HG02938 (cell line): ENCODE measurements around the gene BRAT1.
"Not testable (repeated sequence)": the region's sequence is repeated elsewhere in the genome, so short reads cannot be mapped to it uniquely, and the experiment has no call there.

ENCODE experiments used
- ATAC-seq: cut with Tn5 transposase; IDR thresholded peaks from one replicate; pipeline ENCODE4 v1.9.1; 2021; ENCODE audit warnings: mild to moderate bottlenecking, moderate library complexity; ENCODE audit not compliant: unreplicated experiment

Gene BRAT1

GRCh38 chr7:2539031-2539911 lies 16.1 kb downstream of the BRAT1 start:
- ATAC-seq = no peak

- ATAC-seq = no peak
These were observed 17.1 kb downstream of the BRAT1 start for GRCh38 chr7:2537981-2538851.

GRCh38 chr7:2535872-2536627 lies 19.3 kb downstream of the BRAT1 start:
- ATAC-seq = not testable (repeated sequence)

- not testable (repeated sequence) for ATAC-seq
These were observed 21.1 kb downstream of the BRAT1 start for GRCh38 chr7:2534214-2534613.

DNA sequence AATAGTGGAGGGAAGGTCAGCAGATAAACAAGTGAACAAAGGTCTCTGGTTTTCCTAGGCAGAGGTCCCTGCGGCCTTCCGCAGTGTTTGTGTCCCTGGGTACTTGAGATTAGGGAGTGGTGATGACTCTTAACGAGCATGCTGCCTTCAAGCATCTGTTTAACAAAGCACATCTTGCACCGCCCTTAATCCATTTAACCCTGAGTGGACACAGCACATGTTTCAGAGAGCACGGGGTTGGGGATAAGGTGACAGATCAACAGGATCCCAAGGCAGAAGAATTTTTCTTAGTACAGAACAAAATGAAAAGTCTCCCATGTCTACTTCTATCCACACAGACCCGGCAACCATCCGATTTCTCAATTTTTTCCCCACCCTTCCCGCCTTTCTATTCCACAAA lies 21.8 kb downstream of the BRAT1 start:
- not testable (repeated sequence) for ATAC-seq

GRCh38 chr7:2532816-2533215 lies 22.5 kb downstream of the BRAT1 start:
- not testable (repeated sequence) for ATAC-seq

GRCh38 chr7:2532199-2532772 lies 23.0 kb downstream of the BRAT1 start:
- not testable (repeated sequence) for ATAC-seq

DNA sequence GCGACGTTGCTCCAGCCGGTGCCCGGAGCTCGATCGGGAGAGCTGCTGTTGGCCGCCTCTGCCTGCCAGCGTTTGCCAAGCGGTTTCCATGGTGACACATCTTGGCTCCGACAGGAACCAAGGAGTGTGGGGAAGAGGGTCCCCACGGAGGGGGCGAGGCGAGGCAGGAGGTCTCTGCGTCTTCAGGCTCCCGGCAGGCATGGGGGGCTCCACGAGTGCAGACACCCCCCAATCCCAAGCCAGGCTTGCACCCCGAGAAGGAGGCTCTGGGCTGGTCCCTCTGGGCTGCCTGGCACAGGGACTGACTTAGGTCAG lies 23.6 kb downstream of the BRAT1 start:
- not testable (repeated sequence) for ATAC-seq

GRCh38 chr7:2530994-2531795 lies 24.1 kb downstream of the BRAT1 start:
- ATAC-seq = not testable (repeated sequence)

- ATAC-seq = no peak
These were observed 25.0 kb downstream of the BRAT1 start for GRCh38 chr7:2530071-2530987.

DNA sequence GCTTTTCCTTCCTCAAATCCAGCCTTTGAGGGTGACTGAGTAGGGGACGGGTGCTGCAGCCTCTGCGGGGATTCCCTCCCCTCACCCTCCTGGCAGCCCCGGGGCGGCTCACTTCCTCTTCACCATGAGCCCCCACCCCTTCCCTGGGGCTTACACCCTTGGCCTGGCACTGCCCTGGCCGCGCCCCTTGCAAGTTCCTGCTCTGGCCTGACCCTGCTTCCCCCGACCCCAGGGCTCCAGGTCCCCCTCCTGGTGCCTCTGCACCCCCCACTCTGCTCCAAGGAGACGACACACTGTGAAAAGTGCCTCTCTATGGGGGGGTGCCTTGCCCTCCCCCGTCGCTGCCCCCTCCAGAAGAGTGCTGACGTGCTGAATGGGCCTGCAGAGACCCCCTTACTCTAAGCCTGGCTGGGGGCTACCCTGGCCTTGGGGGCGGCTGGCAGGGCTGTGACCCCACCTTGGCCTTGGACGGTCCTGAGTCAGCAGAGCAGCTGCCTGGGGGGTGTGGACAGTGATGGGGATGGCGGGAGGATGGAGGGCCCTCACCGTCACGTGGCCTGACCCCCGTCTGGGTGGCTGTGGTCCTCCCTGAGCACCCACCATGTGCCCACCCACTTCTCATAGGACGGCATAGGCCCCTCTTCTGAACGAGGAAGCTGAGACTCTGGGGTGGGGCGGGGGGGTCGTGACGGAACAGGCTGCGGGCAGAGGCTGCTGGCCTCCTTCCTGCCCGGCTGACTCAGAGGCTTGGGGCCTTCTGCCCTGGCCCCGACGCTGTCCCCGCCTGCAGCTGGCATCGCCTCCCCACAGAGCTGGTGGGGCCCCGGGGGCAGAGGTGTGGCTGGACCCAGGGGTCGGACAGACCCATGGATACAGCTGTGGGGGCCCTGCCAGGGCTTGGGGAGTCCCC lies 25.9 kb downstream of the BRAT1 start:
- ATAC-seq = no peak

DNA sequence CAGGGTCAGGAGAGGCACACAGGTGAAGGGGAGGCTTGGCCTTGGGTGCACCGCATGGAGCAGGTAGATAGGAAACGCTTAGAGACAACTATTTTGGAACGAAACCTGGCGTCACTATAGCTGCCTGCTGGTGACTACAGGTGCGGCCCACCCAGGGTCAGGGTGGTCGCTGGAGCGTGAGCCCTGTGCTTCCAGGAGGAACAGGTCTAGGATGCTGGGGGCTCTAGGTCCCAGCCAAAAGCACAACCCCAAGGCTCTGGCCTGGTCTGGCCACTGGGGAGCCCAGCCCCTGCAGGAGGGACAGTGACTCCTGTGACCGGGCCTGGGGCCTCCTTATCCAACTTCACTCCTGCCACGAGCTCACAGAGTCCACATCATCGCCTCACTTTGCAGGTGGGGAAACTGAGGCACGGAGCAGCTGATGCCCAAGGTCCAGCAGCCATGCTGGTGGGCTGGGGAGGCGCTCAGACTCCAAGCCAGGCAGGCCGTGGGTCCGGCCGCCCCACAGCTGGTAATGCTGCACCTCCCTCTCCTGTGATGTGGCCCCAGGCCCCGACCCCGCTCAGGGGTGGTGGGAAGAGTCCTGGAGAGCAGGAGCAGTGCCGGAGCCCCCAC lies 26.7 kb downstream of the BRAT1 start:
- ATAC-seq = no peak

DNA sequence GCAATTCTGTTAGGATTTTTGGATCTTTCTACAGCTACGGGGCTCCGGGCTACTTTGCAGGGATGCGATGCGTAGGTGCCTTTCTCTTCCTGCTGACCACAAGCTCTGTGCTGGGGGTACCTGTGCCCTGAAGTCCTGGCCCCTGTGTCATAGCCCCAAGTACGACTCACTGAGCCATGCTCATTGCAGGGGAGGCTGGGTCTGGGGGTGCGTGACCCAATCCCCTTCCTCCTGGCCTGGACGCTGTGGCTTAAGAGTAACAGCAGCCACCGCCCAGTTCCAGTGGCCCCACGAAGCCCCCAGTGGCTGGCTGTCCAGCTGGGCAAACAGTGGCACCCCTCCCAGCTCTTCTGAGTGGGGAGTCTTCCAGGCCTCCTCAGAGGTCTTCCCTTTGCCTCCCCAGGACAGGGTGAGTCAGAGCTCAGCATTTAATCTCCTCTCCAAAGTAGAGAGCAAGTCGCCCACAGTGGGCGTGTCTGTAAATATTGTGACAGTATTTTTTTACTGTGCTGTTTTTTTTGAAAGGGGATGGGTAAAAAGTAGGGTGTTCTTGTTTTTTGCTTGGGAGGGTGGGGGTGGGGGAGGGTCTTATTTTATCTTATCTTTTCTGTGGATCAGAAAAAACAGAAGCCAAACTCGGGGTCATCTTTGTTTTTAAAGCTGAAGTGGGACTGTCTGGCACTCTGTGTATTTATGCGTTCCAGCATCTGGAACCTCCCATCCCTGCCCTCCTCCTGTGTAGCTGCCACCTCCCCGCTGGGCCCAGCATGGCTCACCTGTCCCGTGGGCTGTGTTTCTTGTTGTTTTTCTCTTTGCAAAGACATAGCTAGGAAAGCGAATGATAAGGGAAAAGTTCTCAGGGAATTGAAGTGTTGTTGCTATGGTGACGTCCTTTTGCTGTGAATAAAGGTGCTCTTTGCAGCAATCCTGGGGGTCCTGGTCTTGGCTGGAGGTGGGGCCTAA lies 27.5 kb downstream of the BRAT1 start:
- ATAC-seq = no peak

GRCh38 chr7:2526659-2527504 lies 28.4 kb downstream of the BRAT1 start:
- no peak for ATAC-seq
